ENCODE data around the gene BRINP3.

Gene BRINP3

GRCh38 chr1:190444464-190444863 is 33.2 kb downstream of the BRINP3 start:
- no peak for DNase-seq

GRCh38 chr1:190439447-190439846 is 38.2 kb downstream of the BRINP3 start:
- no peak for DNase-seq

- no peak for DNase-seq
Measured at GRCh38 chr1:190436615-190437014, 41.0 kb downstream of the BRINP3 start.

- DNase-seq: no peak
Measured at GRCh38 chr1:190429932-190430331, 47.7 kb downstream of the BRINP3 start.

GRCh38 chr1:190429141-190429540 is 48.5 kb downstream of the BRINP3 start:
- DNase-seq: no peak

GRCh38 chr1:190416239-190416638 is 61.4 kb downstream of the BRINP3 start:
- no peak for DNase-seq

GRCh38 chr1:190413142-190413541 is 64.5 kb downstream of the BRINP3 start:
- no peak for DNase-seq

- DNase-seq: no peak
Measured at GRCh38 chr1:190403402-190403801, 74.3 kb downstream of the BRINP3 start.

GRCh38 chr1:190399233-190399632 is 78.4 kb downstream of the BRINP3 start:
- no peak for DNase-seq

- DNase-seq: no peak
Measured at GRCh38 chr1:190391582-190391981, 86.1 kb downstream of the BRINP3 start.

GRCh38 chr1:190377991-190378390 is 99.7 kb downstream of the BRINP3 start:
- DNase-seq: no peak

- no peak for DNase-seq
Measured at GRCh38 chr1:190377294-190377693, 100.4 kb downstream of the BRINP3 start.

GRCh38 chr1:190376044-190376443 is 101.6 kb downstream of the BRINP3 start:
- DNase-seq: no peak

- no peak for DNase-seq
Measured at GRCh38 chr1:190373705-190374336, 103.8 kb downstream of the BRINP3 start.

- no peak for DNase-seq
Measured at GRCh38 chr1:190367200-190367599, 110.5 kb downstream of the BRINP3 start.

- no peak for DNase-seq
Measured at GRCh38 chr1:190365283-190365682, 112.4 kb downstream of the BRINP3 start.

GRCh38 chr1:190353538-190354101 is 124.0 kb downstream of the BRINP3 start:
- DNase-seq: no peak

- DNase-seq: no peak
Measured at GRCh38 chr1:190344454-190344853, 133.2 kb downstream of the BRINP3 start.

- DNase-seq: no peak
Measured at GRCh38 chr1:190338829-190339228, 138.8 kb downstream of the BRINP3 start.

- DNase-seq: no peak
Measured at GRCh38 chr1:190328871-190329270, 148.8 kb downstream of the BRINP3 start.

- DNase-seq: no peak
Measured at GRCh38 chr1:190328361-190328760, 149.3 kb downstream of the BRINP3 start.

- no peak for DNase-seq
Measured at GRCh38 chr1:190327271-190327670, 150.4 kb downstream of the BRINP3 start.

- DNase-seq: no peak
Measured at GRCh38 chr1:190323530-190323929, 154.1 kb downstream of the BRINP3 start.

- no peak for DNase-seq
Measured at GRCh38 chr1:190322274-190322673, 155.4 kb downstream of the BRINP3 start.

GRCh38 chr1:190320952-190321351 is 156.7 kb downstream of the BRINP3 start:
- no peak for DNase-seq

Data from NCI-H2029 (cell line).